Mesenchymal stem cell (in vitro differentiated cells and primary cell): ENCODE data around the gene EML6.
A peak's percentile ranks its signal among the peaks of the same experiment; 100 is the strongest.

Experiments
- DNase-seq: peaks from one replicate; pipeline ENCODE4 v3.0.0-alpha.2; 2013
- H2AFZ ChIP-seq: one replicate; pipeline ENCODE4 v1.6.1; 2013; ENCODE audit warnings: low read depth, mild to moderate bottlenecking, control low read depth, inconsistent platforms, low read length, moderate library complexity
- H2AK5ac ChIP-seq: 2 replicates; pipeline ENCODE4 v1.6.1; 2013; ENCODE audit warnings: low read length, moderate library complexity, mild to moderate bottlenecking, inconsistent platforms; ENCODE audit not compliant: severe bottlenecking
- H2BK120ac ChIP-seq: one replicate; pipeline ENCODE4 v1.6.1; 2013; ENCODE audit warnings: low read depth, mild to moderate bottlenecking, inconsistent platforms, low read length, moderate library complexity
- H2BK12ac ChIP-seq, 2 experiments: one replicate each; pipeline ENCODE4 v1.6.1; 2013; ENCODE audit warnings: inconsistent platforms in 2 of 2, low read length in 2 of 2, mild to moderate bottlenecking in 2 of 2, moderate library complexity in 2 of 2, control low read depth in 1 of 2
- H2BK15ac ChIP-seq: one replicate; pipeline ENCODE4 v1.6.1; 2013; ENCODE audit warnings: mild to moderate bottlenecking, low read depth, inconsistent platforms; ENCODE audit not compliant: poor library complexity, severe bottlenecking
- H2BK5ac ChIP-seq: 2 replicates; pipeline ENCODE4 v1.6.1; 2013; ENCODE audit warnings: low read depth, mild to moderate bottlenecking, low read length, control low read depth, inconsistent platforms; ENCODE audit not compliant: poor library complexity, severe bottlenecking
- H3K14ac ChIP-seq, 2 experiments: one replicate each; pipeline ENCODE4 v1.6.1; 2013; ENCODE audit warnings: inconsistent platforms in 2 of 2, low read length in 2 of 2, control low read depth in 1 of 2, mild to moderate bottlenecking in 1 of 2, moderate library complexity in 1 of 2
- H3K18ac ChIP-seq, 2 experiments: one replicate each; pipeline ENCODE4 v1.6.1; 2013; ENCODE audit warnings: inconsistent platforms in 2 of 2, low read length in 2 of 2, control low read depth in 1 of 2, low read depth in 1 of 2, mild to moderate bottlenecking in 1 of 2
- H3K23ac ChIP-seq, 2 experiments: one replicate each; pipeline ENCODE4 v1.6.1; 2013; ENCODE audit warnings: inconsistent platforms in 2 of 2, low read length in 2 of 2, mild to moderate bottlenecking in 2 of 2, moderate library complexity in 2 of 2, control low read depth in 1 of 2
- H3K27ac ChIP-seq: 2 replicates; pipeline ENCODE4 v1.5.1; 2013; ENCODE audit warnings: mild to moderate bottlenecking, moderate library complexity, low read length, control low read depth, inconsistent platforms; ENCODE audit not compliant: poor library complexity, severe bottlenecking
- H3K27me3 ChIP-seq, 2 experiments: 2 replicates each; pipeline versions ENCODE4 v1.6.1 to v1.7.0; 2013; ENCODE audit warnings: low read length in 2 of 2, mild to moderate bottlenecking in 2 of 2, moderate library complexity in 2 of 2, control low read depth in 1 of 2, inconsistent platforms in 1 of 2; ENCODE audit not compliant: control insufficient read depth in 1 of 2, insufficient read depth in 1 of 2
- H3K36me3 ChIP-seq, 2 experiments: 2 replicates each; pipeline versions ENCODE4 v1.6.1 to v1.7.0; 2013; ENCODE audit warnings: low read length in 2 of 2, control low read depth in 1 of 2, inconsistent platforms in 1 of 2, low read depth in 1 of 2, mild to moderate bottlenecking in 1 of 2; ENCODE audit not compliant: insufficient read depth in 2 of 2, control insufficient read depth in 1 of 2
- H3K4ac ChIP-seq, 2 experiments: one replicate each; pipeline ENCODE4 v1.6.1; 2013; ENCODE audit warnings: inconsistent platforms in 2 of 2, low read length in 2 of 2, mild to moderate bottlenecking in 2 of 2, moderate library complexity in 2 of 2, control low read depth in 1 of 2, low read depth in 1 of 2
- H3K4me1 ChIP-seq: 2 replicates; pipeline ENCODE4 v1.6.1; 2013; ENCODE audit warnings: low read depth, low read length, control low read depth; ENCODE audit not compliant: control insufficient read depth, insufficient read depth
- H3K4me2 ChIP-seq: 2 replicates; pipeline ENCODE4 v1.6.1; 2013; ENCODE audit warnings: low read length, mild to moderate bottlenecking, inconsistent platforms; ENCODE audit not compliant: poor library complexity, severe bottlenecking
- H3K4me3 ChIP-seq, 2 experiments: 2 replicates each; pipeline versions ENCODE4 v1.5.1 to v1.7.0; 2013; ENCODE audit warnings: low read length in 2 of 2, mild to moderate bottlenecking in 2 of 2, control low read depth in 1 of 2, low read depth in 1 of 2; ENCODE audit not compliant: insufficient read depth in 1 of 2
- H3K79me1 ChIP-seq: replicated peaks from 2 replicates; pipeline ENCODE4 v1.6.1; 2013; ENCODE audit warnings: mild to moderate bottlenecking, control low read depth, low read length, inconsistent platforms; ENCODE audit not compliant: poor library complexity, severe bottlenecking
- H3K9ac ChIP-seq: 2 replicates; pipeline ENCODE4 v1.7.0; 2013; ENCODE audit warnings: mild to moderate bottlenecking, low read length, moderate library complexity
- H3K9me3 ChIP-seq: 2 replicates; pipeline ENCODE4 v1.7.0; 2013; ENCODE audit warnings: mild to moderate bottlenecking, low read length; ENCODE audit not compliant: control insufficient read depth
- H4K8ac ChIP-seq: one replicate; pipeline ENCODE4 v1.6.1; 2013; ENCODE audit warnings: inconsistent platforms, mild to moderate bottlenecking, low read length, moderate library complexity
- H4K91ac ChIP-seq: one replicate; pipeline ENCODE4 v1.6.1; 2013; ENCODE audit warnings: mild to moderate bottlenecking, low read length, inconsistent platforms
- WGBS: methylation state at CpG from one replicate; pipeline ENCODE4 v1.1.7; 2013; ENCODE audit warnings: mixed read lengths; 5-methylcytosine and 5-hydroxymethylcytosine counted together

EML6 gene

GRCh38 chr2:54862229-54862628, 138.8 kb downstream of the EML6 start:
- Histone ChIP-seq H3K4me3 (no peak overlapping the region), H3K9me3 (peaks cover 6% of the 10 kb centered on the region), H2BK15ac (no peak overlapping the region), H2AFZ (no peak overlapping the region), H3K23ac (no peak overlapping the region), H3K4ac (no peak overlapping the region), H2BK5ac (no peak overlapping the region), H2BK12ac (no peak overlapping the region), H3K36me3 (no peaks in the 10 kb centered on the region), H3K79me1 (no peaks in the 10 kb centered on the region), H3K4me2 (no peak overlapping the region), H4K91ac (no peak overlapping the region), H3K27ac (no peak overlapping the region), H2BK120ac (no peak overlapping the region), H3K9ac (no peak overlapping the region), H4K8ac (no peak overlapping the region), H3K27me3 (no peaks in the 10 kb centered on the region), H2AK5ac (no peak overlapping the region), H3K14ac (no peak overlapping the region), H3K18ac (no peak overlapping the region), H3K4me1 (peaks cover 8% of the 10 kb centered on the region)
- DNase-seq: no peak
- 97% methylated on average over 1 of the region's 4 CpGs for whole genome bisulfite sequencing

DNA sequence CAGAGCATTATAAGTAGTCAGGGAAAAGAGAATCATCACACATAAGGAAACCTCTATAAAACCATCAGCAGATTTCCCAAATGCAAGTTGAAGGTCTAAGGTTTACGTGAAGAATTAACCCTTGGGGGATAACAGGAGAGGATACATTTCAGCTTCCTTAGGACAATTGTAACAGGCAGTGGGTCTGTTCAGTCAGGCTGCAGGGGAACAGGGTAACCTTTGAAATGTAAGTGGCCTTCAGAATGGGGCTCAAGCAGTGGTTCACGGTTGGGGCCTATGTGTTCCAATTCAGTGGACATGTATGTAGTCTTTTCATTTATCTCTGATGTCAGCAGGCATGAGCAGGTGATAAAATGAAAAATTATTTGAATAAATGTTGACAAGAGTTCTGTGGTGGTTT, 139.3 kb downstream of the EML6 start:
- H4K91ac ChIP-seq: no peak overlapping the region
- no peak overlapping the region for H3K4me2 ChIP-seq
- no peak overlapping the region for H3K9ac ChIP-seq
- peaks cover 6% of the 10 kb centered on the region for H3K9me3 ChIP-seq
- peaks cover 8% of the 10 kb centered on the region for H3K4me1 ChIP-seq
- DNase-seq: no peak
- H2BK12ac ChIP-seq: no peak overlapping the region
- no peak overlapping the region for H2AFZ ChIP-seq
- no peaks in the 10 kb centered on the region for H3K79me1 ChIP-seq
- no peak overlapping the region for H3K23ac ChIP-seq
- H3K27ac ChIP-seq: no peak overlapping the region
- H3K18ac ChIP-seq: no peak overlapping the region
- H3K4me3 ChIP-seq: no peak overlapping the region
- H2BK15ac ChIP-seq: no peak overlapping the region
- no peaks in the 10 kb centered on the region for H3K27me3 ChIP-seq
- H2AK5ac ChIP-seq: peak overlapping the region; percentile 32
- H3K14ac ChIP-seq: no peak overlapping the region
- WGBS: 96% methylated on average over 2 of the region's 2 CpGs
- H2BK120ac ChIP-seq: no peak overlapping the region
- no peak overlapping the region for H2BK5ac ChIP-seq
- no peaks in the 10 kb centered on the region for H3K36me3 ChIP-seq
- H4K8ac ChIP-seq: no peak overlapping the region
- H3K4ac ChIP-seq: no peak overlapping the region

GRCh38 chr2:54863660-54864059, 140.2 kb downstream of the EML6 start:
- Histone ChIP-seq H3K27me3 (no peaks in the 10 kb centered on the region), H3K9ac (no peak overlapping the region), H3K4ac (no peak overlapping the region), H2AFZ (no peak overlapping the region), H4K91ac (no peak overlapping the region), H2AK5ac (no peak overlapping the region), H2BK12ac (no peak overlapping the region), H3K4me1 (peaks cover 8% of the 10 kb centered on the region), H3K4me2 (no peak overlapping the region), H3K23ac (no peak overlapping the region), H3K79me1 (no peaks in the 10 kb centered on the region), H3K9me3 (peaks cover 6% of the 10 kb centered on the region), H3K4me3 (no peak overlapping the region), H3K27ac (no peak overlapping the region), H3K36me3 (no peaks in the 10 kb centered on the region), H2BK5ac (no peak overlapping the region), H2BK120ac (no peak overlapping the region), H2BK15ac (no peak overlapping the region), H4K8ac (no peak overlapping the region), H3K14ac (no peak overlapping the region), H3K18ac (no peak overlapping the region)
- DNase-seq: no peak
- 99% methylated on average over 5 of the region's 5 CpGs for whole genome bisulfite sequencing

GRCh38 chr2:54864096-54864495, 140.6 kb downstream of the EML6 start:
- Histone ChIP-seq H3K4me3 (no peak overlapping the region), H2BK5ac (no peak overlapping the region), H2BK12ac (no peak overlapping the region), H3K79me1 (no peaks in the 10 kb centered on the region), H2AK5ac (no peak overlapping the region), H3K27ac (no peak overlapping the region), H4K91ac (no peak overlapping the region), H3K36me3 (no peaks in the 10 kb centered on the region), H4K8ac (no peak overlapping the region), H2BK15ac (no peak overlapping the region), H3K27me3 (no peaks in the 10 kb centered on the region), H3K9ac (no peak overlapping the region), H3K9me3 (peaks cover 6% of the 10 kb centered on the region), H3K23ac (no peak overlapping the region), H3K18ac (no peak overlapping the region), H3K4ac (no peak overlapping the region), H3K4me2 (no peak overlapping the region), H3K4me1 (peaks cover 8% of the 10 kb centered on the region), H3K14ac (no peak overlapping the region), H2AFZ (no peak overlapping the region), H2BK120ac (no peak overlapping the region)
- WGBS: no CpG with 5 or more reads among the region's 1 CpG
- DNase-seq: no peak
